NCI-H1436 (cell line): ENCODE measurements around the gene RNF186.
"Not testable (repeated sequence)": the region's sequence is repeated elsewhere in the genome, so short reads cannot be mapped to it uniquely, and the experiment has no call there.

Experiments used
- DNase-seq: peaks from one replicate; lab custom pipeline; 2025; lab: John Stamatoyannopoulos, UW

RNF186 gene

DNA sequence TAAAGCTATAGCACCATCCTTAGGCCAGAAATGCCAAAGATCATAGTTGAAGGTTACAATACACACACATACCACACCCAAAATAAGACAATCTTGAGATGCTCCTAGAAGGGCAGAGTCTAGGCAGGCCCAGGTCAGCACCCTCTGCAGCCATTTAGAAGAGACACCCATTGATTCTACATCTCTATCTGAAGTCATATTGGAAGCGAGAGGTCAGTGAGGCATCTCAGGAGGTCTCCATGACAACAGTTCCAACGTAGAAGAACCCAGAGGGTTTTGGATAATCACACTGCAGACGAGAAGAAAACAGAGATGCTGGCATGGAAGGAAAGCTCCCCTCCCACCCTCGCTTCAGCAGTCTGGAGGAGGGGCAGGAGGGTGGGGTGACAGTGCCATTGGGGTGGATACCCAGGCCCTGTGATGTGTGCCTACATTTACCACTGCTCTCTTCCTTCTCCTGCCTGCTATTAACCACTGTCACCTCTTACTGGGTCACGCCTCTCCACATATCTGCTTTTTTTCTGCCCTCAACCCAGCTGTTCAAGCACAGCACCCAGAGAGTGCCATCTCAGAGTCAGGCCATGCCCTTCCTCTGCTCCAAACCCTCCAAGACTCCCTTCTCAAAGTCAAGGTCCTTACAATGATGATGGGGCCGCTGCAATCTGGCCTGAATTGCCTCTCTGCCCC lies 21.6 kb downstream of the RNF186 start:
- DNase-seq, result no peak

DNA sequence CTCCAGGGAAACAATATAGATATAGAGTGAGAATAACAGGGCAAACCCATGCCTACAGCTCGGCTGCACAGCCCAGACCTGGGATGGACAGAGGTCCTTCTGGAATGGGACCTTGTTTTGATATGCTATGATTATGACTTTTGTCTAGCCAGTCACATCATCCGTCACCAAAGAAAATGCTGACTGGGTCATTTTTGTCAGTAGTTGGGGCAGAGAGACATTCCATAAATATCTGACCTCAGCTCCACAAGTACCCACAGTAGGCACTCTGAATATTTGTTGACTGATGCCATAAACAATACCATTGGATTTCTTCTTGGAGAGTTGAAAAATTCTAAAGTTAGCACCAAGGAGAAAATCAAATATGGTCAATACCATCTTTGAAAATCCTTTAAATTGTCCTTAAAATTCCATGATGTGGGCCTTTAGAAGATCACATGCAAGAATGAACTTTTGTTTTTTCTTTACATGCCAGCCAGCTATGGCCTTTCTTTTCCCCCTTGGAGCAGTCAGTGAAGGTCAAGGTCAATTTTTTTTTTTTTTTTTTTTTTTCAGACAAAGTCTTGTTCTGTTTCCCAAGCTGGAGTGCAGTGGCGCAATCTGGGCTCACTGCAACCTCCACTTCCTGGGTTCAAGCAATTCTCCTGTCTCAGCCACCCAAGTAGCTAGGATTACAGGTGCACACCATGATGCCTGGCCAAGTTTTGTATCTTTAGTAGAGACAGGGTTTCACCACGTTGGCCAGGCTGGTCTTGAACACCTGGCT lies 22.7 kb downstream of the RNF186 start:
- no peak for DNase-seq

DNA sequence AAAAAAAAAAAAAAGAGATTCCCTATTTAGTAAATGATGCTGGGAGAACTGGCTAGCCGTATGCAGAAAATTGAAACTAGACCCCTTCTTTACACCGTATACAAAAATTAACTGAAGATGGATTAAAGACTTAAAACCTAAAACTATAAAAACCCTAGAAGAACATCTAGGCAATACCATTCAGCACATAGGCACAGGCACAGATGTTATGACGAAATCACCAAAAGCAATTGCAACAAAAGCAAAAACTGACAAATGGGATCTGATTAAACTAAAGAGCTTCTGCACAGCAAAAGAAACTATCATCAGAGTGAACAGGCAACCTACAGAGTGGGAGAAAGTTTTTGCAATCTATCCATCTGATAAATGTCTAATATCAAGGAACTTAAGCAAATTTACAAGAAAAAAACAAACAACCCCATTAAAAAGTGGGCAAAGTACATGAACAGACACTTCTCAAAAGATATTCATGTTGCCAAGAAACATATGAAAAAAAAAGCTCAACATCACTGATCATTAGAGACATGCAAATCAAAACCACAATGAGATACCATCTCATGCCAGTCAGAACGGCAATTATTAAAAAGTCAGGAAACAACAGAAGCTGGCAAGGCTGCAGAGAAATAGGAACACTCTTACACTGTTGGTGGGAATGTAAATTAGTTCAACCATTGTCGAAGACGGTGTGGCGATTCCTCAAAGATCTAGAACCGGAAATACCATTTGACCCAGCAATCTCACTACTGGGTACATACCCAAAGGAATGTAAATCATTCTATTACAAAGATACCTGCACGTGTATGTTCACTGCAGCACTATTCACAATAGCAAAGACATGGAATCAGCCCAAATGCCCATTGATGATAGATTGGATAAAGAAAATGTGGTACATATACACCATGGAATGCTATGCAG lies 24.8 kb downstream of the RNF186 start:
- DNase-seq, result not testable (repeated sequence)

DNA sequence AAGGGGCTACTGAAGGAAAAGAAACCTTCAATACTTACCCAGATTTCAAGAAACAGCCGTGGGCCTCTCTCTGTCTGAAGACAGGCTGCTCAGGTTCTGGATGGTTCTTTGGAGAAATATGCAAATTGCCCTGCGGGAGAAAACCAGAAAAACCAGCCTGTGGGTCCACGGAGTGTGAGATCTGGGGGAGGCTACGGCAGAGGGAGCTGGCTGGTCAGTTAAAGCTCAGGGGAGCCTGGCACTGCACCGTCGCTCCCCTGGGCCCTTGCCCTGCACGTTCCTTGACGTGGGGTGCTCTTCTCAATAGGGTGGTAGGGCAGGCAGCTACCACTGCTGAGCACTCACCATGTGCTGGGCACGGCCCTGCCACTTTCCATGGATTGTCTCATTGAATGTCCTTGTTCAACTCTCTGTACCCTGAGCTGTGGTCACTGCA lies 28.1 kb downstream of the RNF186 start:
- DNase-seq, result no peak

DNA sequence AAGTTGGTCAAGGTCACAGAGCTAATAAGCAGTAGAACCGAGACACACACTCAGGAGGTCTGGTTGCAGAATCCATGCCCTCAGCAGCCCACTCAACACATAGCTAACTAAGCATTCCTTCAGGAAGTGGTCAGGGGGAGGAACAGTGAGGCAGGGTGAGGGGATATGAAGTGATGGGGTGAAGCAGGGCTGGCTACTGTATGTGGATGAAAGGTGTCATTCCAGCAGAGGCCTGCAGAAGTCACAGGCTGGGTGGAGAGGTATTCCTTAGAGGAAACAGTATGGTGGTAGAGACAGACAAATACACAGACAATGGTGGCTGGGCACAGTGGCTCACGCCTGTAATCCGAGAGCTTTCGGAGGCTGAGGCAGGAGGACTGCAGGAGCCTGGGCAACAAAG lies 29.4 kb downstream of the RNF186 start:
- DNase-seq, result no peak

DNA sequence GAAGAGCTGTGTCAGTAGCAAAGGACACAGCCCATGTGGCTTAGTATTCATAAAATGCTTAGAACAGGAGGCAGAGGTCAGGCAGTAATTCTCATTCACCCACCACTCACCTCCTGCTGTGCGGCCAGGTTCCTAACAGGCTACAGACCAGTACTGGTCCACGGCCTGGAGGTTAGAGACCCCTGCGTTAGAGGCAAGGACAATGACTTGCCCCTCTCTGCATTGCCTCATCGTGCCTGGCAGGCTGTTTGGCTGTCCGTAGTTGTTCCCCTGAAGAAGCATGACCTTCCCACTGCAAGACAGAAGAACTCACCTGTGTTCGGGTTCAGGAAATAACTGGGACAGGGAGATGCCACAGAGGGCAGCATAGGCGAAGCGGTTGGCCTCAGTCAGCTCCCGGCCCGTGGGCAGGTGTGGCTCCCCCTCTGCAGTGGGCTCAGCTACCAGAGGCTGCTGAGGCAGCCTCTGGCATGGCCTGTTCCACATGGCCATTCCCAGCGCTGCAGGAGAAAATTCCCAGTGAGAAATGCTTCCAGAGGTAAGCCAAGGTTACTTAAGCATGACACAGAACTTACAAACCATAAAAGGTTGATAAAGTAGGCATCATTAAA lies 34.7 kb downstream of the RNF186 start:
- no peak for DNase-seq

DNA sequence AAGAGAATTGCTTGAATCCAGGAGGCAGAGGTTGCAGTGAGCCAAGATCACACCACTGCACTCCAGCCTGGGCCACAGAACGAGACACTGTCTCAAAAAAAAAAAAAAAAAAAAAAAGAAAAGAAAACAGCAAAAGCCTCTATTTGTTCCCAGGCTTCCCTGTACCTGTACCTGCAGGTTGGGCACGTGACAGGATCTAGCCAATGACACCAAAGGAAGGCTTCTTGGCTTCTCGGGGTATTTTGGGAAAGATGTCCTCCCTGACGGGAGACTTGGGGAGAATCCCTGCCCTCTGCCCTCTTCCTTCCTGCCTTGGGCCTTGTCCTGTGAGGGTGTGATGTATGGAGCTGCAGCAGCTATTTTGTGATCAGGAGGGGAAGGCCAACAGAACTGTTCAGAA lies 38.1 kb downstream of the RNF186 start:
- DNase-seq, result no peak

DNA sequence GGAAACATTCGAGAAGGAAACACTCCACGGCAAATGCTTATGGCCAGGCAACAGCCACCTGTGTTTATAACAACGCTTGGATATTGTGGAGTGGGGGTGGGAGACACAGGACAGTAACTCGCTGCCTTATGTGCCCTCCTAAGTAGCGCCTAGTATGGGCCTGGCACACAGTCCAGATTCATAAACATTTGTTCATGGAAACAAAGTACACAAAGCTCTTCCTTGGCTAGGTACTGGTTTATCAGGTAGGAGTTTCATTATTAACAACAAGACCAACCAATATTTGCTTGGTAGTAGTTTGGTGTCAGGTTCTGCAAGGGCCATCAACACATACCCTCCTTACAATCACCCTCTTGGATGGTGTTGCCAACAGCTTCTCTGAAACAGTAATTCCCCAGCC lies 38.8 kb downstream of the RNF186 start:
- DNase-seq, result no peak

DNA sequence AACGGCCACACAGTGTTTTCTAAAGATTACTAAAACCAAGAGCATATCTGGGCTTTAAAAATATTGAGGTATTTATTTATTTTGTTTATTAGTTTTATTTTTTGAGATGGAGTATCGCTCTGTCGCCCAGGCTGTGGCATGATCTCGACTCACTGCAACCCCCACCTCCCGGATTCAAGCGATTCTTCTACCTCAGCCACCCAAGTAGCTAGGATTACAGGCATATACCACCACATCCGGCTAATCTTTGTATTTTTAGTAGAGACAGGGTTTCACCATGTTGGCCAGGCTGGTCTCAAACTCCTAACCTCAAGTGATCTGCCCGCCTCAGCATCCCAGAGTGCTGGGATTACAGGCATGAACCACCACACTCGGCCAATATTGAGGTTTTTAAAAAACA lies 39.3 kb downstream of the RNF186 start:
- DNase-seq, result no peak

DNA sequence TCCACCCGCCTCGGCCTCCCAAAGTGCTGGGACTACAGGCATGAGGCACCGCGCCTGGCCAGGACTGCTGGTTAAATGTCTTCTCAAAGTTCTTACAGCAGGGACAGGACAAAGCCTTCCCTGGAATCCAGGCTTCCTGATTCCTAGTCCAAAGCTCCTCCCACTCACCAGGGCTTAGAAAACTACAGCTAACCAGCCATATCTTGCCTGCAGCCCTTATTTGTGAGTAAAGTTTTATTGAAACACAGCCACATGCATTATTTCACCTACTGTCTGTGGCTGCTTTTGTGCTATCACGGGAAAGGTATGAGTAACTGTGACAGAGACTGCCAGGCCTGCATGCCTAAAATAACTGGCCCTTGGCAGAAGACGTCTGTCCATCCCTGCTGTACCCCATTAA lies 39.8 kb downstream of the RNF186 start:
- DNase-seq, result no peak

DNA sequence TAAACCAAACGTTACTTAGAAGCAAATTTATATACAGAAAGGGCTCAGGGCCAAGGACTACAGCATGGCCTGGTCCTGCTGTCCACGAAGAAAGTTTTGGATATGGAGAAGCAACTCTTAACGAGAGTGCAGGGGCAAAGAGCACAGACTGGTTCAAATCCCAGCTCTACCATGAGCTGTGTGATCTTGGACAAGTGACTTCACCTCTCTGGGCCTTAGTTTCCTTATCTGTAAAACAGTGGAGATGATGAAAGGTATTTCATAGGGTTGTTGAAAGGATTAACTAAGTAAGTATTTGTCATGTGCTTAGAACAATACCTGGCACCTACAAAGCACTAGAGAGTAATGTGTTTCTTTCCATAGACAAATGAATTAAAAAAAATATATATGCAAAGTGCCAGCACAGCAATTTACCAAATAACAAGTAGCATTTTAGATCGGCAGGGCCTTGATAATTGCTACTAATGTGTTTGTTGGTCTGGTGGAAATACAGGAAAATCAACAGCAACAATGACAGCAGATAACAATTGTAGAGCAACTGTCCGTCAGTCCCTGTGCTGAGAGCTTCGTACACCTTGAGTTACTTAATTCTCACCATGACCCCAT lies 40.8 kb downstream of the RNF186 start:
- no peak for DNase-seq

DNA sequence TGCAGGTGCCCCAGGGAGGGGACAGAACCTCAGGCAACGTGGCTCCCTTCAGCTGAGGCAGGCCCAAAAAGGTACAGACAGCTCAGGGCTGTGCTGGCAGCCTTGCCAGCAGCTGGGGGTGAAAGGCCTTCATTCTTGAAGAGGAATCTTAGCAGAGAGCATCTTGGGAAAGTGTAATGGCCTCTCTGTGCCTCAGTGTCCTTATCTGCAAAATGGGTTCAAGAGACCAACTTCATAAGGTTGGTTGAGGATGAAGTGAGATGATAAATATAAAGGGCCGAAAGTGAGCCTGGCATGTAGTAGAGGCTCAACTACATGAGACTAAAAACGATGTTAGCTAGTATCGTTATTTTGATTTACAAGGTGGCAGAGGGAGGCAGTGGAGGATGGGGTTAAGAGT lies 41.6 kb downstream of the RNF186 start:
- DNase-seq, result no peak

DNA sequence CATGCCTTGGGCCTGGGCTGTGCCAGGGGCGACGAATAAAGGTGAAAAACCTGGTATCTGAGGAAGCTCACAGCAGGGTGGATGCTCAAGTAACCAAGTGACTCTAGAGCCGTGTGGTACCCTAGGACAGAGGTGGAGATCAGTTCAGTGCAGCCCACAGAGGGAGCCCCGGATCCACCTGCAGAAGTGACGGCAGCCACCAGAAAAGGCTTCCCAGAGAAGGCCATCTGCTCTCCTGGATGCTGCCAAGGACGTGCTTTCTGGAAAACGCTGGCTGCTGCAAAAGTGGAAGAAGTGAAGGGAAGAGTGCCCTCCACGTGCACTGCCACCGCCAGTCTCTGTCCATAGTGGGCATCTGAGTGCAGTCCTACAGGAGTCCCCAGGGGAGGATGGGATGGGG lies 43.0 kb downstream of the RNF186 start:
- DNase-seq, result no peak

DNA sequence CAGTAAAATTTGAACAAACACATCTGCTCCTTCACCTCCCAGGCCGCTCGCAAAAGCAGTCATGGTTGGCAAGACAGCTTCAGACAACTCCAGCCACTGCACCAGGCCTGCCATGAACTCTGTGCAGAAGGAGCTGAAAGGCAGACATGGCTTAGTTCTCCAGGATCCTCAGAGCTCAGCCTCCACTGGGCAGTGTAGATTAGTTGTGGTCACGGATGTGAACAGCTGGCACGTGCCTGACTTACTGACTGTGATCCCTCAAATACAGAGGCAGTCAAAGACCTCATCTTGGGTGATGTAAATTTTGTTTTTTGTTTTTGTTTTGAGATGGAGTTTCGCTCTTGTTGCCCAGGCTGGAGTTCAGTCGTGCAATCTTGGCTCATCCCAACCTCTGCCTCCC lies 43.7 kb downstream of the RNF186 start:
- DNase-seq, result no peak

DNA sequence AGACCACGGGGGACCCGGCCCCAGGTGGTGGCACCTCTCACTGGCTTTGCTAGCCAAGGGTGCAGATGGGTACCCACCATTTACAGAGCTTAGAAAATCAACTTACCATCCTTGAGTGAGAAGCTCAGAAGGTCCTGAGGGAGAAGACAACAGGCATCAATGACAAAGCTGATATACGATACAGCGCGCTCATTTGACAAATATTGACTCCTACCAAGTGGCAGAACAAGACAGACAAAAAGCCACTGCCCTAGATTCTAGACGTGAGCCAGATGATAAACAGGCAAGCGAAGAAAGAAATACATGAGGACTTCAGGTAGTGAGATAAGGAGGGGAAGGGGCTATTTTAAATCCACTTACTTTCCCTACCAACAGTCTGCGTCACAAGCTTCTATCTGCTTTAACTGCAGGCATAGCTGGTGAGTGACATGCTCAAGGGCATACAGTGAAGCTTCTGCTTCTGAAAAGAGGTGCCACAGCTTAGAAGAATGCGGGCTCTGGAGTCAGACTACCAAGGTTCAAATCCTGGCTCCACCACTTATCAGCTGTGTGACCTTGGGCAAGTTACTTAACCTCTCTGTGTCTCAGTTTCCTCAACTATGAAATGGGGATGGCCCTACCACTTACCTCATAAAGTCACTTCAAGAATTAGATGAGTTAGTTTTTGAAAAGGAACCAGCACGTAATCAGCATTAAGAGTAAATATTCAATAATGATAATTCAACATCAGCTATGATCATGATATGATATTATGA lies 44.5 kb downstream of the RNF186 start:
- no peak for DNase-seq

DNA sequence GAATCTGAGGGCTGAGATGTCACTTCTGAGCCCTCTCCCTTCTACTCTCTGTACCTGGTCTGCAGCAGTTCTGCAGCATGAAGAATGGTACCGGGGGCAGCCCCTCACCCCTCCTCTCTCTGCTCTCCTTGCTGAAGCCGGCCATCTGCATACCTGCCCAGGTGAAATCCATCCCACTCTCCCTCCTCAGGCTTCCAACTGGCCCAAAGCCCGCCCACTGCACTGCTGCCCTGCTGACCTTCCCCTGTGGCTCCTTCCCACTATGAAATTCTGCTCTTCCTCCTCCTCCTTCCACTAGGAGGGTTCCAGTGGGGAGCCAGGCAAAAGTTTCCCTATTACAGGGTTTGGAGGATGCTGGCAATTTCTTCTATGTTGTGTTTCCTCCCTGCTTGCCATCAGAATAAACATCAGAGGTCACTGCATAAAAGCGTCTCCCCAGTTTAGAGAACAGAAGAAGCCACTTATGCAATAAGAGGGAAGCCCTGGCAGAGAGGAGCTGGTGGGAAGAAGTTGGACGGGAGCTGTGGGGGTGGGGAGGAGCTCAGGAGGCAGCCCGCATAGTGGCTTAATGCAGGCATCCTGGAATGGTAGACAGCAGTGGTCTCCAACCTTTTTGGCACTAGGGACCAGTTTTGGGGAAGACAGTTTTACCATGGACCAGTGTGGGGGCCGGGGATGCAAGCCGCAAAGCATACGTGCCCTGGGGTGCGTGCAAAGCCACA lies 45.7 kb downstream of the RNF186 start:
- DNase-seq, result no peak

DNA sequence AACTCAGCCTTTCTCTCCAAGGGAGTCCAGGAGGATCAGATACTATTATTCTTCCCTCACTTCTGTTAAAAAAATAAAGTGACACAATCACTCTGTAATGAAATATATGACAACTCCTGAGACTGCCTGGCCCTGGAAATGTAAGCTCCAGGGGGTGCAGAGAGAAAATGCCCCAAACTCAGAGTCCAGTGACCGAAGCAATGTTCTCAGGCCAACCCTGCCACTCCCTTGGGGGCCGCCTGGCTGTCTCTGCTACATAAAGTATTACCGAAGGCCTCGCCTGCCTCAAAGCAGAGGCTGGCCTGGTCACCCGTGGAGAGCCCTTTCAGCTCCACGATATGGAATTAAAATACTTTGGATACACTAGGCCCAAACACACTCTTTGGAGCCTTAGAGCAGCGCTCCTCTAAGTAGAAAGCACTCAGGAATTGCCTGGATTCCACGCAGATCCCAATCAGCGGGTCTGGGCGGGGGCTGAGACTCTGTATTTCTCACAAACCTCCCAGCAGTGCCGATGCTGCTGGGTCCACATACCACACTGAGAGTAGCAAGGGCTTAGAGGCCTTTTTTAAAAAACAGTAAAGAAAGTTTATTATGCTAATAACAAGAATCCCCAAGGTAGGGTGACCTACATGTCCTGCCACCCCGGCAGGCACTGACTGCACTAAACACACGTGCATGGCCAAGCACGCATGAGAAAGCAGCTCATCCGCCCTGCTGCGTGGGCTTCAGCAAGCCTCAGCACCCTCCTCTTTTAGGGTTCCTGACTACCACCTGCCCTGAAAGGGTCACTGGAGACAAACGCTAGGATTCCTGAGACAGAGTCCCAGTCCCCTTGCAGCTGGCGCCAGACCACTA lies 46.5 kb downstream of the RNF186 start:
- no peak for DNase-seq

DNA sequence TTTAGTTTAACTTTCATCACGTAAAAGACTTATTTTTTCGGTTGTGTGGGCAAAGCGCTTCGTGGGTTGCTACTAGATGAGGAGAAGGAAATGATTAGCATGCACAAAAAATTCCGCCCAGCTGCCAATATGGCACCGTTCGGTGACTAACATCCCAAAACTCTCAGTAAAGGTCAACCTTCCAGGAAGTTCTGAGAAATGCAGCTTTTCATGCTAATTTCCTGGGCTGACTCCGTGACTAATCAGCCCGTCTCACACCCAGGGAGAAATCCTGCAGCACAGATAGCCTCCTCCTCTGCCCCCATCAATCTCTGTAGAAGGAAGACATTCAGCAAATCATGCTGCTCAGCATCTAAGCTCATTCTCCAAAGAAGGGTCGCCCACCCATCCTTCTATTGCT lies 49.5 kb downstream of the RNF186 start:
- no peak for DNase-seq

DNA sequence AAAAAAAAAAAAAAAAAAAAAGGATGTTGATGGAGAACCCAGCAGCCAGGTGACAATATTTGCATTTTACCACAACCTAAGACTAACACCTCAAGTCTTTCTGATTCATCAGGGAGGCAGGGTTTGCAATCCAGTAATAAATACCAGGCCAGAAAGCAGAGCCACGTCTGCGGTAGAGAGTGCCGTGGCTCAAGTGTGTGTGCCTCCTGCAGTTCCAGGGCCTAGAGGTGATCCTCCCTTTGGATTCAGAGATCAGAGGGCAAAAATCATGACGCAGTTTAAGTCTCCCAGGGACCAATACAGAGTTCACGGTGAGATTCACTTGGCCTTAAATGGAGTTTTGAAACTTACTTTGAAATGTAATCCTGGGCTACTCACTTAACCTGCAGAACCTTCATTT lies 50.2 kb downstream of the RNF186 start:
- DNase-seq, result no peak
